Nephron progenitor cell (in vitro differentiated cells): ENCODE results near the gene ZDHHC7.

ENCODE experiments used
- DNase-seq: peaks from one replicate; pipeline ENCODE4 v3.0.0; 2021
- H3K27ac Mint-ChIP-seq: 2 replicates; pipeline ENCODE4 v1.8.0; 2021; ENCODE audit warnings: mild to moderate bottlenecking, moderate library complexity, mixed read lengths
- H3K27me3 Mint-ChIP-seq: 2 replicates; pipeline ENCODE4 v1.8.0; 2021; ENCODE audit warnings: mild to moderate bottlenecking, low read depth, mixed read lengths; ENCODE audit not compliant: poor library complexity
- H3K36me3 Mint-ChIP-seq: 2 replicates; pipeline ENCODE4 v1.8.0; 2021; ENCODE audit warnings: low read depth, mixed read lengths
- H3K4me1 Mint-ChIP-seq: 2 replicates; pipeline ENCODE4 v1.8.0; 2021; ENCODE audit warnings: mixed read lengths
- H3K4me3 Mint-ChIP-seq: 2 replicates; pipeline ENCODE4 v1.8.0; 2021; ENCODE audit warnings: mild to moderate bottlenecking, moderate library complexity, mixed read lengths
- H3K9me3 Mint-ChIP-seq: 2 replicates; pipeline ENCODE4 v1.8.0; 2021; ENCODE audit warnings: mild to moderate bottlenecking, moderate library complexity, mixed read lengths
- CTCF ChIP-seq: fragments of 200-600 bp; sonication (generic); IDR thresholded peaks from 2 replicates; pipeline ENCODE4 v1.5.0; 2021; ENCODE audit warnings: antibody characterized with exemption

The ZDHHC7 gene

GRCh38 chr16:84959045-84959576 lies 52.2 kb downstream of the ZDHHC7 start:
- H3K9me3 Mint-ChIP-seq = no peaks in the 10 kb centered on the region
- no peak overlapping the region for H3K4me3 Mint-ChIP-seq
- H3K27ac Mint-ChIP-seq = no peak overlapping the region
- H3K27me3 Mint-ChIP-seq = peaks cover 21% of the 10 kb centered on the region
- TF ChIP-seq CTCF = no peak
- H3K36me3 Mint-ChIP-seq = no peaks in the 10 kb centered on the region
- no peak for DNase-seq
- H3K4me1 Mint-ChIP-seq = peaks cover 20% of the 10 kb centered on the region

DNA sequence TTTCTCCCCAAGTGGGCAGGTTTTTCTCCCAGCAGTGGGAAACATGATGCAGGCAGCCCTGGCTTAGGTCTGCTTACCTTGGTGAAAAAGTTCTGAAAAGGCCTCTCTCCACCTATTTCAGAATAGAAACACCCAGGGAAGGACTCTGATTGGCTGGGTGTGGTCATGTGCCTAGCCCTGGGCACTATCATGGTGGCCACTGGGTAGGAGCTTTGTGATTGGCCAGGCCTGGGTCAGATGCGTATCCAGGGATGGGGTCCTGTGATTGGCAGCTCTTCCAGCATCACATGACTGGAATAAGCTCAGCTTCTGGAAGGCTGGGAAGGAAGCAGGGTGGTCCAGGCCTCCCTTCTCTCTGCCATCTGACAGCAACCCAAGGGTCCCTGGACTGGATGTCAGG lies 53.5 kb downstream of the ZDHHC7 start:
- no peaks in the 10 kb centered on the region for H3K36me3 Mint-ChIP-seq
- H3K4me1 Mint-ChIP-seq = peaks cover 23% of the 10 kb centered on the region
- H3K9me3 Mint-ChIP-seq = no peaks in the 10 kb centered on the region
- H3K27ac Mint-ChIP-seq = no peak overlapping the region
- no peak for TF ChIP-seq CTCF
- DNase-seq = no peak
- H3K27me3 Mint-ChIP-seq = peaks cover 17% of the 10 kb centered on the region
- H3K4me3 Mint-ChIP-seq = no peak overlapping the region

GRCh38 chr16:84957192-84957591 lies 54.1 kb downstream of the ZDHHC7 start:
- peaks cover 15% of the 10 kb centered on the region for H3K27me3 Mint-ChIP-seq
- H3K36me3 Mint-ChIP-seq = no peaks in the 10 kb centered on the region
- H3K4me3 Mint-ChIP-seq = no peak overlapping the region
- DNase-seq = no peak
- no peak for TF ChIP-seq CTCF
- no peak overlapping the region for H3K27ac Mint-ChIP-seq
- H3K9me3 Mint-ChIP-seq = no peaks in the 10 kb centered on the region
- peaks cover 27% of the 10 kb centered on the region for H3K4me1 Mint-ChIP-seq

- Mint-ChIP-seq H3K36me3 (no peaks in the 10 kb centered on the region), H3K4me1 (peaks cover 18% of the 10 kb centered on the region), H3K4me3 (no peak overlapping the region), H3K27me3 (peaks cover 4% of the 10 kb centered on the region), H3K9me3 (no peaks in the 10 kb centered on the region), H3K27ac (no peak overlapping the region)
- no peak for DNase-seq
- TF ChIP-seq CTCF = no peak
These were observed 55.9 kb downstream of the ZDHHC7 start for GRCh38 chr16:84955427-84955826.

DNA sequence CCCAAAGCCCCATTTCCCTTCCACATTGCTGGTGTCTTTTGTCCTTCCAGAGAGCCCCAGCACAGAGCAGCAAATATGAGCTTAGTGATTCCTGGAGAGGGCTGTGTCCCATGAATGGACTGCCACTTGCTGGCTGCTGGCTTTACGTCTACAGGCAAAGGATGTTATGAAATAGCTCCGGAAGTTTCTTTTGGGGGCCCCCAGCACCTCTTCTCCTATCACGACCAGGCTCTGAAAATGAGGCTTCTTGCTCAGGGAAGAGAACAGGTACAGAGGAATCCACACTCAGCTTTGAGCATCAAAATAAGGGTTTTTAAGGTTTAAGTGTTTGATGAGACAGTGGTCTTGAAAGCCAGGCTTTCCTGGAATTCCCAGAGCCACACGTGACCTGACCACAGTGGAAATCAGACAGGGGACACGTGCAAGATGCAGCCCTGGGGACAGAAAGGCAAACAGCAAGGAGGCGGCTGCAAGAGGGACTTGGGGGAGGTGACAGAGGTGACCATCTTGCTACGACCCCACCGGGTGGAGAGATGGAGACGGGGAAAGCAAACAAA lies 58.1 kb downstream of the ZDHHC7 start:
- H3K27ac Mint-ChIP-seq = peak overlapping the region; percentile 53

More for the DNA sequence above, 58.1 kb downstream of the ZDHHC7 start:
- no peak overlapping the region for H3K4me3 Mint-ChIP-seq
- H3K4me1 Mint-ChIP-seq = peaks cover 18% of the 10 kb centered on the region
- no peaks in the 10 kb centered on the region for H3K9me3 Mint-ChIP-seq
- H3K27me3 Mint-ChIP-seq = peaks cover 7% of the 10 kb centered on the region
- no peak for DNase-seq
- no peaks in the 10 kb centered on the region for H3K36me3 Mint-ChIP-seq
- TF ChIP-seq CTCF = no peak
